SH-SY5Y (cell line): ENCODE data around the gene PRKD1.

Experiments used
- GATA2 ChIP-seq: IDR thresholded peaks from 2 replicates; pipeline ENCODE4 v1.6.1; 2011; ENCODE audit warnings: mild to moderate bottlenecking, low read depth, low read length
- GATA3 ChIP-seq: IDR thresholded peaks from 2 replicates; pipeline ENCODE4 v1.6.1; 2011; ENCODE audit warnings: low read depth, mild to moderate bottlenecking, low read length, moderate library complexity

- TF ChIP-seq GATA3 = no peak
- no peak for TF ChIP-seq GATA2
These were observed 12.8 kb upstream of the PRKD1 start for GRCh38 chr14:29940482-29940881.
